ENCODE measurements around the gene PTGDR2.

PTGDR2 gene

GRCh38 chr11:60859616-60860250, 4.0 kb upstream of the PTGDR2 start:
- DNase-seq (ENCODE audit: low read depth, low spot score) = no peak
- H3K4me3 ChIP-seq (ENCODE audit: low read depth, low read length) = no peak overlapping the region
- TF ChIP-seq CTCF (IDR thresholded peaks at IDR 0.05; ENCODE audit: low read depth, low read length) = no peak
- in situ Hi-C loops (cut with HindIII; ENCODE audit: low sequenced_read_pairs) = no loop called here

DNA sequence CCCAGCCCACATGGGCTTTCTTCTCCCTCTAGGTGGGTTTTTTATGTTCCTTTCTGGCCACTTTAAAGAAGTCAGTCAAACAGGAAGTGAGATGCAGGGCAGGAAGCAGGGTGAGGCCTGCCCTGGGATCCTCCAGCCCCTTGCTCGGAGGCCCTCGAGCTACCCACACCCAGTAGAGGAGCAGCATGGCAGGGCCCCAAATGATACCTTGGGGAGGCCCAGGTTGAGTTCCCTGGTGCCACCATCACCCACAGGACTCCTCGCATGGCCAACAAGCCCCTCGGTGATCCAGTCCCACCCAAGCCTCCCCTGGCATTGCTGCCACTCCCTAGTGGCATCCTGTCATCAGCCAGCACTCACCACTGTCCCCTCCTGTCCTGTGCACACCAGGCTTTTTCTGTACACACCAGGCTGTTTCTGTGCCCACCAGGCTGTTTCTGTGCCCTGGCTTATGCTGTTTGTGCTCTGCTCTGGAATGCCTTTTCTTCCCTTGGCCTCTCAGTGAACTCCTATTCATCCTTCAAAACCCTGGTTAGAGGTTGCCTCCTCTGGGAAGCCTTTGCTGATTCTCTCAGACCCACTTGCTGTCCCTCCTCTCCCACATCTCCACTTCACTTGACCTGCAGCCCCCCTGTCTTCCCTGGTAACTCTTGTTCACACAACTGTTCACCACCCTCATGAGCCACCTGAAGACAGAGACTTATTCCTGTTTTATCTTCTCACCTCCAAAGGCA, 3.1 kb upstream of the PTGDR2 start:
- no peak for DNase-seq (ENCODE audit: low read depth, low spot score)
- no peak overlapping the region for H3K4me3 ChIP-seq (ENCODE audit: low read depth, low read length)
- no peak for TF ChIP-seq CTCF (IDR thresholded peaks at IDR 0.05; ENCODE audit: low read depth, low read length)
- in situ Hi-C loops (cut with HindIII; ENCODE audit: low sequenced_read_pairs) = no loop called here

GRCh38 chr11:60858236-60858635, 2.5 kb upstream of the PTGDR2 start:
- in situ Hi-C loops (cut with HindIII; ENCODE audit: low sequenced_read_pairs) = no loop called here
- no peak for DNase-seq (ENCODE audit: low read depth, low spot score)
- H3K4me3 ChIP-seq (ENCODE audit: low read depth, low read length) = no peak overlapping the region
- no peak for TF ChIP-seq CTCF (IDR thresholded peaks at IDR 0.05; ENCODE audit: low read depth, low read length)

GRCh38 chr11:60857378-60858232, 1.9 kb upstream of the PTGDR2 start:
- TF ChIP-seq CTCF (IDR thresholded peaks at IDR 0.05; ENCODE audit: low read depth, low read length) = no peak
- peak; percentile 64 for DNase-seq (ENCODE audit: low read depth, low spot score)
- in situ Hi-C loops (cut with HindIII; ENCODE audit: low sequenced_read_pairs) = no loop called here
- no peak overlapping the region for H3K4me3 ChIP-seq (ENCODE audit: low read depth, low read length)

DNA sequence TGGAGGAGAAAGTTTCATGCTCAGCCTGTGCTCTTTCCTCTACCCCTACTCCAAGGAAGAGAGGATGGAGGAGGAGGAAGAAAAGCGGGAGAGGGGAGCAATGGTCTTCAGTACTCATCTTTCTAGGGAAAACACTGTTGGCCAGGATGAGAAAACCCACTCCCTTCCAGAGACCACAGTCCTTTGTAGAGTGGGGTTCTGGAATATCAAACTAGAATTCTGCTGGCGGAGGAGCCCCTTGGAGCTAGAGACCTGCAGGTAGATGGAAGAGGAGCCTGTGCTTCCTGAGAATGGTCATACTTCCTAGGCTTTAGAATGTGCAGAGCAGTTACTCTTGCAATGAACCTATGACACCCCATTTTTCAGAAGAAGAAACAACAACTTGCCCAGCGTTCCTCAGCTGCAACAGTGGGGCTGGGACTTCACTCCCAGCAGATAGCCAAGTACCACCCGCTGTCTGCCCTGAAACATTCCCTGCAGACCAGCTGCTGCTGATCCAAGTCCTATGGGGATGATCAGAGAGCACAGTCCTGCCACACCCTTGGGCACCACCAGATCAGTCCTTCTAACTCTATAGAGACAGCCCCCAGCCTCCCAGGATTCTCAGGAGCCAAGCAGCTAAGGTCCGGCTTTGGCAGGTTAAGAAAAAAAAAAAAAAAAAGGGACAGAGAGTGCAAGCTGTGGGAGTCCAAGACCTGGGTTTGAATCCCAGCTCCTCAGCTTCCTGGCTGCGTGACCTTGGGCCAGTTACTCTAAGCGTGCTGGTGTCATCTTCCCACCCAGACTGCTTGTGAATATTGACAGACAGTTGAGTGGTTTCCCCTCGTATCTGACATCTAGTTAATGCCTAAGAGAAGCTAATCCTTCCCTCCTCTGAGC, 664 bp downstream of the PTGDR2 start:
- in situ Hi-C loops (cut with HindIII; ENCODE audit: low sequenced_read_pairs) = no loop called here
- TF ChIP-seq CTCF (IDR thresholded peaks at IDR 0.05; ENCODE audit: low read depth, low read length) = no peak
- no peak for DNase-seq (ENCODE audit: low read depth, low spot score)
- H3K4me3 ChIP-seq (ENCODE audit: low read depth, low read length) = no peak overlapping the region
